ENCODE results near the gene ZBTB1. TPM values are rescaled to one million over a fixed set of nuclear protein-coding genes. Genes with fewer than 3 reads are reported as not detected.
A peak's percentile ranks its signal among the peaks of the same experiment; 100 is the strongest.

Gene ZBTB1
- total RNA-seq, 1 donor from 2014 or later = 48.9 TPM

- DNase-seq (ENCODE audit: extremely low spot score in 2 of 2) = no peak
- Histone ChIP-seq H3K4me3 (peak overlapping the region; percentile 68 to 90), H3K36me3 (no peaks in the 10 kb centered on the region), H3K27ac (peak overlapping the region; percentile 94), H3K9me3 (no peaks in the 10 kb centered on the region), H3K27me3 (no peaks in the 10 kb centered on the region), H3K4me1 (peaks cover 60% of the 10 kb centered on the region)
- TF ChIP-seq POLR2AphosphoS5 (IDR thresholded peaks at IDR 0.05; ENCODE audit: insufficient read depth in 1 of 2, low read depth in 1 of 2) (no peak), POLR2A (IDR thresholded peaks at IDR 0.05) (no peak), CTCF (IDR thresholded peaks at IDR 0.05) (no peak)
- intact Hi-C loops (cut with DNase I) = no loop called here
Measured at GRCh38 chr14:64502887-64503433, 1.6 kb upstream of the ZBTB1 start.

- intact Hi-C loops (cut with DNase I) = no loop called here
- no peaks in the 10 kb centered on the region for H3K36me3 ChIP-seq
- peak; percentile 17 to 83 for TF ChIP-seq POLR2AphosphoS5 (IDR thresholded peaks at IDR 0.05; ENCODE audit: insufficient read depth in 1 of 2, low read depth in 1 of 2)
- no peak for TF ChIP-seq CTCF (IDR thresholded peaks at IDR 0.05)
- peak in 1 of 2 donors; percentile 58 for TF ChIP-seq POLR2A (IDR thresholded peaks at IDR 0.05)
- peak in 1 of 2 donors; percentile 95 for DNase-seq (ENCODE audit: extremely low spot score in 2 of 2)
- no peaks in the 10 kb centered on the region for H3K27me3 ChIP-seq
- peak within 1 kb of the TSS; percentile 68 to 90 for H3K4me3 ChIP-seq
- peak within 1 kb of the TSS; percentile 94 for H3K27ac ChIP-seq
- H3K4me1 ChIP-seq = peaks cover 67% of the 10 kb centered on the region
- H3K9me3 ChIP-seq = no peaks in the 10 kb centered on the region
Measured at GRCh38 chr14:64503434-64504309, 898 bp upstream of the ZBTB1 start, which contains the start of gene ZBTB25. Gene ZBTB25, minus strand, starts transcription at chr14:64503838. Its CDS starts 13,305 bp downstream, at chr14:64490533.

GRCh38 chr14:64504897-64505794 is 576 bp downstream of the ZBTB1 start:
- TF ChIP-seq POLR2A (IDR thresholded peaks at IDR 0.05) (peak in 1 of 2 donors; percentile 4), POLR2AphosphoS5 (IDR thresholded peaks at IDR 0.05; ENCODE audit: insufficient read depth in 1 of 2, low read depth in 1 of 2) (peak in 1 of 2 donors; percentile 59), CTCF (IDR thresholded peaks at IDR 0.05) (no peak)
- Histone ChIP-seq H3K4me1 (peaks cover 71% of the 10 kb centered on the region), H3K27me3 (no peaks in the 10 kb centered on the region), H3K9me3 (no peaks in the 10 kb centered on the region), H3K4me3 (peak overlapping the region; percentile 68 to 90), H3K27ac (peak overlapping the region; percentile 94), H3K36me3 (no peaks in the 10 kb centered on the region)
- intact Hi-C loops (cut with DNase I) = no loop called here
- peak in 1 of 2 donors; percentile 94 for DNase-seq (ENCODE audit: extremely low spot score in 2 of 2)

- peaks cover 72% of the 10 kb centered on the region for H3K4me1 ChIP-seq
Measured at GRCh38 chr14:64506721-64507120, 2.2 kb downstream of the ZBTB1 start.

More at GRCh38 chr14:64506721-64507120, 2.2 kb downstream of the ZBTB1 start:
- intact Hi-C loops (cut with DNase I) = no loop called here
- Histone ChIP-seq H3K27me3 (no peaks in the 10 kb centered on the region), H3K9me3 (no peaks in the 10 kb centered on the region), H3K4me3 (peak overlapping the region; percentile 68 to 90), H3K27ac (peak overlapping the region; percentile 51), H3K36me3 (no peaks in the 10 kb centered on the region)
- no peak for TF ChIP-seq POLR2A (IDR thresholded peaks at IDR 0.05)
- TF ChIP-seq CTCF (IDR thresholded peaks at IDR 0.05) = no peak
- TF ChIP-seq POLR2AphosphoS5 (IDR thresholded peaks at IDR 0.05; ENCODE audit: insufficient read depth in 1 of 2, low read depth in 1 of 2) = no peak
- no peak for DNase-seq (ENCODE audit: extremely low spot score in 2 of 2)
